Activated CD8-positive, alpha-beta T cell treated with anti-CD3 and anti-CD28 coated beads for 36 hours (primary cell): ENCODE data around the gene GPALPP1. TPM values are rescaled to one million over a fixed set of nuclear protein-coding genes. Genes with fewer than 3 reads are reported as not detected.

Experiments
- ATAC-seq: fragments of 200-7000 bp; cut with Tn5 transposase; one replicate; pipeline ENCODE4 v1.10.0; 2021; ENCODE audit warnings: mild to moderate bottlenecking, moderate library complexity
- CTCF ChIA-PET: fragments of 350-600 bp; sonication (Branson Sonifier 250); formaldehyde crosslinking; loops from one replicate; lab custom pipeline; 2021; ENCODE audit warnings: antibody characterized with exemption; lab: Charles Lee
- POLR2A ChIA-PET: fragments of 350-600 bp; sonication (Branson Sonifier 250); formaldehyde crosslinking; loops from one replicate; lab custom pipeline; 2021; ENCODE audit warnings: antibody characterized with exemption; lab: Charles Lee
- DNase-seq: peaks from one replicate; pipeline ENCODE4 v3.0.0-alpha.2; 2020
- H3K27ac Mint-ChIP-seq: one replicate; pipeline ENCODE4 v1.8.0; 2021; ENCODE audit warnings: mild to moderate bottlenecking, mixed read lengths
- H3K27me3 Mint-ChIP-seq: one replicate; pipeline ENCODE4 v1.8.0; 2021; ENCODE audit warnings: mixed read lengths
- H3K36me3 Mint-ChIP-seq: one replicate; pipeline ENCODE4 v1.8.0; 2021; ENCODE audit warnings: low read depth, mixed read lengths
- H3K4me1 Mint-ChIP-seq: one replicate; pipeline ENCODE4 v1.8.0; 2021; ENCODE audit warnings: low read depth, mixed read lengths
- H3K4me3 Mint-ChIP-seq: one replicate; pipeline ENCODE4 v1.8.0; 2021; ENCODE audit warnings: mild to moderate bottlenecking, moderate library complexity, mixed read lengths
- H3K9me3 Mint-ChIP-seq: one replicate; pipeline ENCODE4 v1.8.0; 2021; ENCODE audit warnings: mixed read lengths
- intact Hi-C: fragments of 100-400 bp; cut with micrococcal nuclease; formaldehyde crosslinking; loops from one replicate; pipeline ENCODE4 v1.10.0; 2022
- total RNA-seq, 2 experiments: library from RNA; stranded (reverse); gene quantifications; one replicate each; pipeline ENCODE4 v1.2.3, GENCODE V29; 2021
- TF ChIP-seq, protein P1 (sequence below): fragments of 200-600 bp; IDR thresholded peaks from one replicate; pipeline ENCODE4 v1.8.0; 2022; ENCODE audit warnings: antibody characterized with exemption, mild to moderate bottlenecking

Gene GPALPP1
- total RNA-seq, 2 experiments from 2014 or later = 30.4 to 31.6 TPM

DNA sequence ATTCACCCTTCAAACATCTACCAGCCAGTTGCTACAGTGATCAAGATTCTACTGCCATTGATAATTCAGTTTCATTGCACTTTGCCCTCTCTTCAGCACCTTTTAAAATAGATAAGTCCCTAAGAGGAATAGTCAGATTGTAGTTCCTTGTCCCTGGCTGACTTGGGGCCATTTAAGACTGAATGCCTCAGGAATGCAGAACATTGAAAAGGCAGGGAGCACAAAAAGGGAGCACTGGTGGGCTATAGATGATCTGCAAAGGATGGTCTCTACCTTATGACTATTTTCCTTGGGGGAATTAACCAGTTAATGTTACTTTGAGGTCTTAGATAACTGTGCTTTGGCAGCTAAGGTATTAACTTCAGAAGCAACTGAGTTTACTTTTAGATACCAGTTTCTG, 46.9 kb downstream of the GPALPP1 start:
- ChIA-PET CTCF (interaction anchor here (1.5 kb wide), 1 partner anchor 13 kb away, joined by 3 read pairs; no protein-coding TSS in a partner anchor), POLR2A (no interaction called here)
- no peaks in the 10 kb centered on the region for H3K9me3 Mint-ChIP-seq
- DNase-seq (no peak), ATAC-seq (no peak)
- no peak overlapping the region for H3K4me3 Mint-ChIP-seq
- peaks cover 7% of the 10 kb centered on the region for H3K36me3 Mint-ChIP-seq
- H3K4me1 Mint-ChIP-seq = no peaks in the 10 kb centered on the region
- TF ChIP-seq, protein P1, sequence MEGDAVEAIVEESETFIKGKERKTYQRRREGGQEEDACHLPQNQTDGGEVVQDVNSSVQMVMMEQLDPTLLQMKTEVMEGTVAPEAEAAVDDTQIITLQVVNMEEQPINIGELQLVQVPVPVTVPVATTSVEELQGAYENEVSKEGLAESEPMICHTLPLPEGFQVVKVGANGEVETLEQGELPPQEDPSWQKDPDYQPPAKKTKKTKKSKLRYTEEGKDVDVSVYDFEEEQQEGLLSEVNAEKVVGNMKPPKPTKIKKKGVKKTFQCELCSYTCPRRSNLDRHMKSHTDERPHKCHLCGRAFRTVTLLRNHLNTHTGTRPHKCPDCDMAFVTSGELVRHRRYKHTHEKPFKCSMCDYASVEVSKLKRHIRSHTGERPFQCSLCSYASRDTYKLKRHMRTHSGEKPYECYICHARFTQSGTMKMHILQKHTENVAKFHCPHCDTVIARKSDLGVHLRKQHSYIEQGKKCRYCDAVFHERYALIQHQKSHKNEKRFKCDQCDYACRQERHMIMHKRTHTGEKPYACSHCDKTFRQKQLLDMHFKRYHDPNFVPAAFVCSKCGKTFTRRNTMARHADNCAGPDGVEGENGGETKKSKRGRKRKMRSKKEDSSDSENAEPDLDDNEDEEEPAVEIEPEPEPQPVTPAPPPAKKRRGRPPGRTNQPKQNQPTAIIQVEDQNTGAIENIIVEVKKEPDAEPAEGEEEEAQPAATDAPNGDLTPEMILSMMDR = no peak
- H3K27ac Mint-ChIP-seq = no peak overlapping the region
- no peaks in the 10 kb centered on the region for H3K27me3 Mint-ChIP-seq
- intact Hi-C loops = no loop called here

DNA sequence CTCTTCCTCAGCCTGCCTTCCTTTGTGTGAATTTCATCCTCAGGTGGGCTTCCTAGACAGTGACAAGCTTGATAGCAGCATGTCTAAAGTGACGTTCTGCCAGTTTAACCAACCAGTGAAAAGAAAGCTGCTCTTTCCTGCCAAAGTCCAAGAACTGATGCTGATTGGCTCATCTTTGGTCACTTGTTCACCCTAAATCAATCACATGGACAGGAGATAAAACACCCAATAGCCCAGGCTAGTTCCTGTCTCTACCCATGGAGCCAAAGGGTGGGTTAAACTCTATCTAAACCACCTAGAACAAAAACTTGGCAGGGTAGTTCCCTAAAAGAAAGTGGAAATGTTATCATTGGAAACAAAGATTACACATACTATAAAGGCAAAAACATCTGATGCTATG, 50.8 kb downstream of the GPALPP1 start:
- Mint-ChIP-seq H3K27me3 (peaks cover 6% of the 10 kb centered on the region), H3K9me3 (no peaks in the 10 kb centered on the region), H3K4me1 (no peaks in the 10 kb centered on the region), H3K36me3 (no peaks in the 10 kb centered on the region), H3K27ac (no peak overlapping the region), H3K4me3 (no peak overlapping the region)
- ATAC-seq = no peak
- ChIA-PET CTCF (interaction anchor here (4.7 kb wide), 1 partner anchor 269 kb away, joined by 22 read pairs; no protein-coding TSS in a partner anchor), POLR2A (no interaction called here)
- intact Hi-C loops = no loop called here
- DNase-seq = no peak
- TF ChIP-seq, protein P1 = no peak

DNA sequence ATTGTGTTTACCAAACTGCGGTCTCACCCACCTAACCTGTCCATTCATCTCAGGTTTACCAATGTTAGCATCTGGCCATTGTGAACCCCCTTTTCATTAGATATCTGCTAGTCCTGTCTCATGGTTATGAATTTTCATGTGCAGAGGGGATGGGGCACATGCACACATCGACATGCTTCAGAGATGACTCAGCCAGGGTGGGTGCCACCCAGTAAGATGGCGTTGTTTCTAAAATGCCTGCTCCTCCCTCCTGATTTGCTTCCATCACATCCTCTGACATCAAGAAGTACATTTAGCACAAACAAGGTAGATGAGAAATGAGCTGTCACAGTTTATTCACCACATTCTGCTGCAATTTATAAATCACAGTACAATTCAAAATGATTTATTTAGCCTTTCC, 51.3 kb downstream of the GPALPP1 start:
- H3K27ac Mint-ChIP-seq = no peak overlapping the region
- TF ChIP-seq, protein P1 = no peak
- no peaks in the 10 kb centered on the region for H3K4me1 Mint-ChIP-seq
- DNase-seq (no peak), ATAC-seq (no peak)
- H3K4me3 Mint-ChIP-seq = no peak overlapping the region
- POLR2A ChIA-PET = interaction anchor here (0.7 to 0.9 kb wide), 2 partner anchors 25 to 45 kb away, joined by 3 read pairs; no protein-coding TSS in a partner anchor
- intact Hi-C loops = no loop called here
- peaks cover 8% of the 10 kb centered on the region for H3K27me3 Mint-ChIP-seq
- no peaks in the 10 kb centered on the region for H3K36me3 Mint-ChIP-seq
- no peaks in the 10 kb centered on the region for H3K9me3 Mint-ChIP-seq
- CTCF ChIA-PET = interaction anchor here (1.5 to 4.7 kb wide), 2 partner anchors 241 to 268 kb away, joined by 4 to 22 read pairs; no protein-coding TSS in a partner anchor

DNA sequence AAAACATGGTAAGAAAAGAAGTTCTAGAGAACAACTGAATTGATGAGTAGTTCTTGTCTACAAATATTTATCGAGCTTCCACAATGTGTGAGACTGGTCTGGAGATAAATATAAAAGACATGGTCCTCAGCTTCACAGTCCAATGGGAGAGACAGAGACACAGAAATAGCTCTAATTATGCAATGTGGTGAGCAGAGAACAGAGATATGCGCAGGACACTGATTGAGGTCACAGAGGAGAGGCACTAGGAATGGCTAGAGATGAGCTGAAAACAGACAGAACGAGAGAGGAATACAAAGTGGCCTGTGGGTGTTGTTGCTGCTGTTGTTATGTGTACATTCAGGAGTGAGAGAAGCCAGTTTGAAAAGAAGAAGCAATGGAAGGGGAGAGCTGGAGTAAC, 53.2 kb downstream of the GPALPP1 start:
- Mint-ChIP-seq H3K4me3 (no peak overlapping the region), H3K9me3 (no peaks in the 10 kb centered on the region), H3K27ac (no peak overlapping the region), H3K36me3 (no peaks in the 10 kb centered on the region), H3K4me1 (peaks cover 7% of the 10 kb centered on the region), H3K27me3 (peaks cover 21% of the 10 kb centered on the region)
- POLR2A ChIA-PET = interaction anchor here (1.7 kb wide), 1 partner anchor 298 kb away, joined by 8 read pairs; the partner anchor contains the start of gene TPT1
- CTCF ChIA-PET = interaction anchor here (1.3 to 4.7 kb wide), 3 partner anchors 240 to 267 kb away, joined by 3 to 22 read pairs (median 9); no protein-coding TSS in a partner anchor
- no peak for ATAC-seq
- no peak for DNase-seq
- intact Hi-C loops = no loop called here
- TF ChIP-seq, protein P1 = no peak

DNA sequence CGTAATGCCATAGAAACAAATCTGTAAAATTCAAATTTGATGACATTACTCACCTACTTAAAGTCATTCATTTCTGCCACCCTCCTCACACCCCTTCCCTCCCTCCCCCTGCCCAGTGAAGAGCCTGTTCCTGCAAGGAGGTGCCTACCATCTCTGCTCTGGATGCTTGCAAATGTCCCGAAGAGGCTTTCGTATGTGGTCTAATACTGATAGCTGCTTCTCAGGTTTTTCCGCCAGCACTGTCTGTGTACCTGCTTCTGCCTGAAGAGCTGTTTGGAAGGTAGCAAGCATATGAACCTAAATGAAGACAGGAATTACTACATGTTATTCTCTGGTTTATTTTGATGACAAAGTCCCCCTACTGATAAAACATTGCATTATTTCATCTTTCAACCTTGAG, 57.1 kb downstream of the GPALPP1 start:
- Mint-ChIP-seq H3K4me1 (peaks cover 24% of the 10 kb centered on the region), H3K4me3 (peak overlapping the region; percentile 69), H3K36me3 (no peaks in the 10 kb centered on the region), H3K27ac (no peak overlapping the region), H3K9me3 (no peaks in the 10 kb centered on the region), H3K27me3 (peaks cover 31% of the 10 kb centered on the region)
- intact Hi-C loops = loop anchor here (5.0 kb wide), 2 partner anchors 76 to 236 kb away; partner anchors contain the start of gene GTF2F2
- no peak for DNase-seq
- no peak for ATAC-seq
- ChIA-PET POLR2A (interaction anchor here (0.8 to 1.1 kb wide), 4 partner anchors 8 to 279 kb away, joined by 3 read pairs; no protein-coding TSS in a partner anchor), CTCF (interaction anchor here (0.7 to 5.1 kb wide), 44 partner anchors 9 to 562 kb away, joined by 3 to 93 read pairs (median 4); partner anchors contain the start of gene GTF2F2)
- TF ChIP-seq, protein P1 = no peak
